B cell (primary cell): Measurements from ENCODE around the gene BIRC5. TPM values are rescaled to one million over a fixed set of nuclear protein-coding genes. Genes with fewer than 3 reads are reported as not detected.

ENCODE experiments used
- ATAC-seq: fragments of 200-7000 bp; cut with Tn5 transposase; one replicate; pipeline ENCODE4 v1.10.0; 2021; ENCODE audit warnings: low read depth, mild to moderate bottlenecking, moderate number of reproducible peaks, moderate library complexity
- CTCF ChIA-PET: fragments of 350-600 bp; sonication (Branson Sonifier 250); formaldehyde crosslinking; loops from one replicate; lab custom pipeline; 2021; ENCODE audit warnings: antibody characterized with exemption, inconsistent platforms; lab: Charles Lee
- POLR2A ChIA-PET: fragments of 350-600 bp; sonication (Branson Sonifier 250); formaldehyde crosslinking; loops from one replicate; lab custom pipeline; 2021; ENCODE audit warnings: antibody characterized with exemption; lab: Charles Lee
- DNase-seq: peaks from one replicate; pipeline ENCODE4 v3.0.0; 2013
- H2AFZ ChIP-seq: 2 replicates; pipeline ENCODE4 v1.6.1; 2012; ENCODE audit warnings: mild to moderate bottlenecking, low read depth, low read length; ENCODE audit not compliant: insufficient read depth, poor library complexity, severe bottlenecking
- H3K27ac ChIP-seq, 2 donors: 1 replicate in 1 of 2; 2 replicates in 1 of 2; pipeline ENCODE4 v1.5.1; 2012 to 2013; ENCODE audit warnings: low read length in 2 of 2, mild to moderate bottlenecking in 2 of 2, moderate library complexity in 1 of 2
- H3K27me3 ChIP-seq, 4 experiments: fragments of 200-600 bp in 1 of 4; sonication (generic) in 1 of 4; replicated peaks in 1 of 4; 1 replicate in 2 of 4; 2 replicates in 2 of 4; pipeline versions ENCODE4 v1.6.1 to v1.7.0; 2013 to 2016; ENCODE audit warnings: low read length in 3 of 4, mild to moderate bottlenecking in 2 of 4, mixed read lengths in 1 of 4, moderate library complexity in 1 of 4; ENCODE audit not compliant: insufficient read depth in 4 of 4, control insufficient read depth in 3 of 4; ENCODE audit errors: control extremely low read depth in 1 of 4
- H3K36me3 ChIP-seq, 2 experiments: replicated peaks in 1 of 2; 1 replicate in 1 of 2; 2 replicates in 1 of 2; pipeline versions ENCODE4 v1.6.1 to v1.7.1; 2013; ENCODE audit warnings: low read length in 1 of 2; ENCODE audit not compliant: insufficient read depth in 2 of 2, control insufficient read depth in 1 of 2; ENCODE audit errors: control extremely low read depth in 1 of 2, extremely low read depth in 1 of 2
- H3K4me1 ChIP-seq, 2 donors: fragments of 200-600 bp in 1 of 2; sonication (generic) in 1 of 2; 1 replicate in 1 of 2; 2 replicates in 1 of 2; pipeline versions ENCODE4 v1.5.1 to v1.6.1; 2013 to 2017; ENCODE audit warnings: low read length in 2 of 2; ENCODE audit not compliant: control insufficient read depth in 2 of 2, insufficient read depth in 2 of 2
- H3K4me2 ChIP-seq: replicated peaks from 2 replicates; pipeline ENCODE3; 2012; ENCODE audit warnings: mild to moderate bottlenecking, low read depth, low read length; ENCODE audit not compliant: poor library complexity, severe bottlenecking
- H3K4me3 ChIP-seq, 5 experiments: fragments of 200-600 bp in 1 of 5; sonication (generic) in 1 of 5; 1 replicate in 3 of 5; 2 replicates in 2 of 5; pipeline versions ENCODE4 v1.5.1 to v1.7.0; 2011 to 2016; ENCODE audit warnings: low read length in 4 of 5, mild to moderate bottlenecking in 4 of 5, low read depth in 2 of 5, control low read depth in 1 of 5, moderate library complexity in 1 of 5; ENCODE audit not compliant: insufficient read depth in 1 of 5; ENCODE audit errors: control extremely low read depth in 1 of 5, extremely low read depth in 1 of 5
- H3K79me2 ChIP-seq: fragments of 200-600 bp; sonication (generic); one replicate; pipeline ENCODE4 v1.6.0; 2016; ENCODE audit warnings: low read length; ENCODE audit not compliant: control insufficient read depth, insufficient read depth
- H3K9ac ChIP-seq: fragments of 200-600 bp; sonication (generic); 2 replicates; pipeline ENCODE4 v1.6.1; 2017; ENCODE audit warnings: mild to moderate bottlenecking, low read length, moderate library complexity
- H3K9me3 ChIP-seq, 3 donors: one replicate each; pipeline versions ENCODE4 v1.6.1 to v1.7.1; 2013; ENCODE audit warnings: low read length in 2 of 3; ENCODE audit not compliant: control insufficient read depth in 2 of 3, insufficient read depth in 1 of 3; ENCODE audit errors: control extremely low read depth in 1 of 3
- H4K20me1 ChIP-seq: 2 replicates; pipeline ENCODE4 v1.6.0; 2012; ENCODE audit warnings: mild to moderate bottlenecking, low read length; ENCODE audit not compliant: insufficient read depth, control insufficient read depth, poor library complexity, severe bottlenecking
- H3K27ac Mint-ChIP-seq: one replicate; pipeline ENCODE4 v1.8.0; 2021; ENCODE audit warnings: mixed read lengths
- H3K27me3 Mint-ChIP-seq: one replicate; pipeline ENCODE4 v1.8.0; 2021; ENCODE audit warnings: mixed read lengths
- H3K4me1 Mint-ChIP-seq: one replicate; pipeline ENCODE4 v1.8.0; 2021; ENCODE audit warnings: mixed read lengths
- H3K4me3 Mint-ChIP-seq: one replicate; pipeline ENCODE4 v1.8.0; 2021; ENCODE audit warnings: mixed read lengths
- H3K9me3 Mint-ChIP-seq: one replicate; pipeline ENCODE4 v1.8.0; 2022; ENCODE audit warnings: mixed read lengths; ENCODE audit not compliant: insufficient read depth
- CTCF ChIP-seq: fragments of 200-600 bp; IDR thresholded peaks from one replicate; pipeline ENCODE4 v1.8.0; 2022; ENCODE audit warnings: antibody characterized with exemption, mild to moderate bottlenecking
- EZH2 ChIP-seq: IDR thresholded peaks from 2 replicates; pipeline ENCODE4 v1.6.1; 2012; ENCODE audit warnings: borderline replicate concordance, low read depth, mild to moderate bottlenecking, moderate library complexity, low read length; ENCODE audit not compliant: insufficient read depth, poor library complexity, severe bottlenecking
- WGBS: methylation state at CpG from one replicate; pipeline ENCODE4 v1.1.5; 2013; ENCODE audit warnings: missing lambda C conversion rate; ENCODE audit not compliant: insufficient coverage; 5-methylcytosine and 5-hydroxymethylcytosine counted together
- intact Hi-C: fragments of 100-400 bp; cut with micrococcal nuclease; formaldehyde crosslinking; loops from one replicate; pipeline ENCODE4 v1.10.0; 2022
- polyA plus RNA-seq: library from polyadenylated mRNA; depleted of rRNA; stranded (reverse); fragments of >200 nt; gene quantifications from 2 replicates; pipeline ENCODE4 v1.2.3, GENCODE V29; 2012
- total RNA-seq, 2 donors: library from RNA; stranded (reverse); fragments of 120-200 nt in 1 of 2; gene quantifications; 1 replicate in 1 of 2; 2 replicates in 1 of 2; pipeline versions ENCODE4 v1.2.3 to v1.2.4, GENCODE V29; 2013 to 2022

BIRC5 gene
- total and polyA plus RNA-seq, 2 donors (not counting 1 experiment from before 2014, with no cell fraction given) = 0.33 to 0.84 TPM

GRCh38 chr17:78249074-78249817 is 35.2 kb downstream of the BIRC5 start:
- Mint-ChIP-seq H3K4me1 (peaks cover 31% of the 10 kb centered on the region), H3K4me3 (no peak overlapping the region), H3K27ac (peak overlapping the region; percentile 32), H3K27me3 (no peaks in the 10 kb centered on the region), H3K9me3 (no peaks in the 10 kb centered on the region)
- Histone ChIP-seq H3K36me3 (no peaks in the 10 kb centered on the region), H3K27me3 (no peaks in the 10 kb centered on the region), H3K4me1 (peaks cover 33 to 37% of the 10 kb centered on the region in 2 donors), H3K4me3 (no peak overlapping the region), H3K27ac (no peak overlapping the region), H3K9me3 (peaks cover 0 to 6% (median 0%) of the 10 kb centered on the region in 3 donors), H4K20me1 (peaks cover 7% of the 10 kb centered on the region), H3K4me2 (no peak overlapping the region), H2AFZ (no peak overlapping the region), H3K9ac (no peak overlapping the region), H3K79me2 (no peaks in the 10 kb centered on the region)
- TF ChIP-seq CTCF (no peak), EZH2 (no peak)
- no peak for ATAC-seq
- intact Hi-C loops = no loop called here
- 93% methylated on average over 16 of the region's 16 CpGs for WGBS
- POLR2A ChIA-PET = no interaction called here
- no peak for DNase-seq
- CTCF ChIA-PET = interaction anchor here (0.8 to 6.1 kb wide), 20 partner anchors 10 to 291 kb away, joined by 3 to 83 read pairs (median 7); partner anchors contain the start of genes AFMID, TK1, TMC8 and TNRC6C
